GM12878 (cell line): ENCODE measurements around the gene FRS3. TPM values are rescaled to one million over a fixed set of nuclear protein-coding genes. Genes with fewer than 3 reads are reported as not detected.

Experiments used
- ATAC-seq: fragments of 200-7000 bp; cut with Tn5 transposase; 3 replicates; pipeline ENCODE4 v1.9.1; 2020; ENCODE audit warnings: mild to moderate bottlenecking, moderate library complexity
- BruUV-seq: library from RNA; stranded (reverse); fragments of 400-500 nt; replicated peaks from 2 replicates; lab custom pipeline; 2021; lab: Mats Ljungman, UMichigan
- CTCF ChIA-PET: fragments of 300-600 bp; sonication (Branson Sonifier 250); formaldehyde crosslinking; extraction: SDS; loops from one replicate; lab custom pipeline; 2021; ENCODE audit warnings: inconsistent platforms; lab: Yijun Ruan, JAX
- POLR2A ChIA-PET: fragments of 350-600 bp; formaldehyde crosslinking; extraction: SDS; loops from one replicate; lab custom pipeline; 2021; ENCODE audit warnings: inconsistent platforms; lab: Charles Lee
- RAD21 ChIA-PET: fragments of 300-600 bp; sonication (Branson Sonifier 250); formaldehyde crosslinking; loops from one replicate; lab custom pipeline; 2023; ENCODE audit warnings: antibody characterized with exemption; ENCODE audit not compliant: unreplicated experiment; lab: Charles Lee
- SMC1A ChIA-PET: fragments of 300-600 bp; sonication (Branson Sonifier 250); formaldehyde crosslinking; loops from one replicate; lab custom pipeline; 2023; ENCODE audit not compliant: unreplicated experiment, uncharacterized antibody; lab: Charles Lee
- DNase-seq: peaks from one replicate; pipeline ENCODE4 v3.0.0-alpha.2; 2011; ENCODE audit warnings: low read depth, low spot score
- FAIRE-seq: peaks from 3 replicates; lab custom pipeline; 2011; peaks lifted over from hg19 to GRCh38; lab: Jason Lieb, UNC
- H2AFZ ChIP-seq: 2 replicates; pipeline ENCODE4 v1.6.0; 2011; ENCODE audit warnings: low read depth, low read length, control low read depth; ENCODE audit not compliant: control insufficient read depth
- H3K27ac ChIP-seq: 2 replicates; pipeline ENCODE4 v1.5.1; 2011; ENCODE audit warnings: control low read depth; ENCODE audit not compliant: control insufficient read depth, insufficient read depth
- H3K27me3 ChIP-seq, 2 experiments: replicated peaks in 1 of 2; 2 replicates each; pipeline versions ENCODE4 v1.6.0 to v1.6.1; 2011; ENCODE audit warnings: low read length in 1 of 2; ENCODE audit not compliant: control insufficient read depth in 2 of 2, insufficient read depth in 2 of 2
- H3K36me3 ChIP-seq, 2 experiments: 2 replicates each; pipeline ENCODE4 v1.5.1; 2011; ENCODE audit warnings: low read length in 1 of 2; ENCODE audit not compliant: control insufficient read depth in 2 of 2, insufficient read depth in 2 of 2
- H3K4me1 ChIP-seq: 2 replicates; pipeline ENCODE4 v1.6.1; 2011; ENCODE audit warnings: mild to moderate bottlenecking, low read length, moderate library complexity, mixed read lengths; ENCODE audit not compliant: control insufficient read depth, insufficient read depth
- H3K4me2 ChIP-seq: 2 replicates; pipeline ENCODE4 v1.6.0; 2011; ENCODE audit warnings: control low read depth; ENCODE audit not compliant: control insufficient read depth, insufficient read depth
- H3K4me3 ChIP-seq: fragments of 200-600 bp; sonication (generic); 2 replicates; pipeline ENCODE4 v1.5.1; 2016
- H3K79me2 ChIP-seq: 2 replicates; pipeline ENCODE4 v1.6.0; 2011; ENCODE audit warnings: low read length; ENCODE audit not compliant: control insufficient read depth, insufficient read depth
- H3K9ac ChIP-seq: 2 replicates; pipeline ENCODE4 v1.8.0; 2011; ENCODE audit warnings: low read length, control low read depth, mixed read lengths; ENCODE audit not compliant: control insufficient read depth, insufficient read depth
- H3K9me3 ChIP-seq: replicated peaks from 3 replicates; pipeline ENCODE4 v1.5.1; 2011; ENCODE audit warnings: mild to moderate bottlenecking, low read length; ENCODE audit not compliant: control insufficient read depth, insufficient read depth
- H4K20me1 ChIP-seq: 2 replicates; pipeline ENCODE4 v1.6.0; 2011; ENCODE audit not compliant: control insufficient read depth, insufficient read depth
- ATF7 ChIP-seq: fragments of 450-650 bp; IDR thresholded peaks from 2 replicates; pipeline ENCODE4 v1.6.1; 2016; ENCODE audit warnings: low read depth, mild to moderate bottlenecking
- BACH1 ChIP-seq: fragments of 450-650 bp; IDR thresholded peaks from 2 replicates; pipeline ENCODE4 v1.6.1; 2017; ENCODE audit warnings: mild to moderate bottlenecking, borderline replicate concordance
- BHLHE40 ChIP-seq, 2 experiments: fragments of 450-650 bp in 1 of 2; IDR thresholded peaks; 2 replicates each; pipeline ENCODE4 v1.6.1; 2011 to 2017; ENCODE audit warnings: low read depth in 2 of 2, borderline replicate concordance in 1 of 2, improper control_type of control experiment in 1 of 2, low read length in 1 of 2, mild to moderate bottlenecking in 1 of 2
- DPF2 ChIP-seq: fragments of 450-650 bp; IDR thresholded peaks from 2 replicates; pipeline ENCODE4 v1.6.1; 2017; ENCODE audit warnings: mild to moderate bottlenecking
- IKZF1 ChIP-seq: fragments of 450-650 bp; conservative IDR thresholded peaks from 2 replicates; pipeline ENCODE4 v1.6.1; 2017; ENCODE audit warnings: antibody characterized with exemption, mild to moderate bottlenecking
- NRF1 ChIP-seq: conservative IDR thresholded peaks from 2 replicates; pipeline ENCODE4 v1.6.1; 2011; ENCODE audit warnings: mild to moderate bottlenecking, low read depth, low read length, improper control_type of control experiment
- SIX5 ChIP-seq: IDR thresholded peaks from 2 replicates; pipeline ENCODE4 v1.6.1; 2011; ENCODE audit warnings: mild to moderate bottlenecking, low read depth, low read length, moderate library complexity; ENCODE audit not compliant: severe bottlenecking
- SMAD5 ChIP-seq: IDR thresholded peaks from 2 replicates; pipeline ENCODE4 v1.6.1; 2016; ENCODE audit warnings: antibody characterized with exemption, low read depth
- SPI1 ChIP-seq: IDR thresholded peaks from 2 replicates; pipeline ENCODE4 v1.6.1; 2011; ENCODE audit warnings: low read depth, mild to moderate bottlenecking, low read length, moderate library complexity, borderline replicate concordance; ENCODE audit not compliant: insufficient read depth
- ZNF217 ChIP-seq: fragments of 450-650 bp; IDR thresholded peaks from 2 replicates; pipeline ENCODE4 v1.6.1; 2017; ENCODE audit warnings: antibody characterized with exemption, mild to moderate bottlenecking
- WGBS: methylation state at CpG from one replicate; pipeline ENCODE4 v1.1.6; 2016; ENCODE audit warnings: low lambda C conversion rate; ENCODE audit not compliant: insufficient replicate concordance, insufficient coverage; ENCODE audit errors: missing lambda C conversion rate; 5-methylcytosine and 5-hydroxymethylcytosine counted together
- in situ Hi-C: fragments of 300-500 bp; cut with MboI; formaldehyde crosslinking; loops from 9 replicates; pipeline ENCODE4 v1.14.3; 2018; ENCODE audit warnings: mixed read lengths
- intact Hi-C: fragments of 100-400 bp; cut with micrococcal nuclease; formaldehyde crosslinking; loops from one replicate; pipeline ENCODE4 v1.14.2; 2022; ENCODE audit not compliant: unreplicated experiment
- polyA plus RNA-seq, 11 experiments: library from polyadenylated mRNA; depleted of rRNA in 4 of 11; unstranded in 6 of 11; stranded (reverse) in 5 of 11; fragments of >200 nt; fragmentation: Nextera tagmentation in 4 of 11; fragmentation: Illumina TruSeq in 1 of 11; extraction: Ambion mirVana in 4 of 11; extraction: Trizol in 1 of 11; gene quantifications; 1 replicate in 1 of 11; 2 replicates in 10 of 11; pipeline versions ENCODE4 v1.2.1 to v1.2.3, GENCODE V29; 2011 to 2016; ENCODE audit warnings: inconsistent platforms in 2 of 11, missing spikeins in 2 of 11, low read depth in 1 of 11
- total RNA-seq, 4 experiments: library from RNA; depleted of rRNA in 3 of 4; stranded (reverse); fragments of >200 nt in 3 of 4; fragmentation: Illumina TruSeq in 1 of 4; extraction: Trizol in 1 of 4; gene quantifications; 2 replicates each; pipeline versions ENCODE4 v1.2.1 to v1.2.3, GENCODE V29; 2013 to 2021
- TF ChIP-seq, protein P1 (sequence below): fragments of 450-650 bp; formaldehyde crosslinking; IDR thresholded peaks from 2 replicates; pipeline ENCODE4 v1.4.0; 2020; ENCODE audit warnings: mild to moderate bottlenecking, moderate library complexity
- TF ChIP-seq, protein P2 (sequence below): fragments of 450-650 bp; IDR thresholded peaks from 2 replicates; pipeline ENCODE4 v1.6.1; 2017; ENCODE audit warnings: mild to moderate bottlenecking, moderate library complexity

FRS3 gene
- total and polyA plus RNA-seq, 10 of the 15 experiments (the other 5 are each of a cell fraction or from before 2014, with no cell fraction given), result 0.05 to 3.4 (median 1.5) TPM

DNA sequence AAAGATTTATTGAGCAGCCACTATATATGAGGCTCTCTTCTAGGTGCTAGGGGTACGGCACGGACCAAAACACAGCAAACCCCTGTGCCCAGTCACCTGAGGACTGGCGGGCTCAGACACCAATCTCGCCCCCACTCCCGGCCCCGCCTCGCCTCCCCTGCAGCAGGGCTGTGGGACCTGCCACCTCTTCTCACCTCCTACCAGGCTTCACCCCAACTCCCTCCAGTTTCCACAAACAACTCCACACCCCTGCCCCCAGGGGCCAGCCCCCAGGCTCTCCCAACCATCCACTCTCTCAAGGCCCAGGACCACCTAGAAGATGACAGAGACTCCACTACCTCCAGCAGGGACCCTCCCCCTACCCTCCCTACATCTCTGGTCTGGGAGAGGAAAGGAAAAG is 50.7 kb downstream of the FRS3 start:
- ATAC-seq, result no peak
- H2AFZ ChIP-seq, result no peak overlapping the region
- H3K4me2 ChIP-seq, result peak overlapping the region; percentile 99
- H3K27ac ChIP-seq, result peak overlapping the region; percentile 98
- H3K79me2 ChIP-seq, result peaks cover 100% of the 10 kb centered on the region
- H4K20me1 ChIP-seq, result no peaks in the 10 kb centered on the region
- 1% methylated on average over 7 of the region's 7 CpGs for WGBS
- peak overlapping the region; percentile 92 for H3K4me3 ChIP-seq
- ChIA-PET RAD21 (interaction anchor here (0.6 to 8.5 kb wide), 5 partner anchors 11 to 297 kb away, joined by 3 to 300 read pairs (median 5); no protein-coding TSS in a partner anchor), CTCF (interaction anchor here (0.5 to 5.6 kb wide), 4 partner anchors 13 to 28 kb away, joined by 4 to 46 read pairs (median 12); no protein-coding TSS in a partner anchor), SMC1A (interaction anchor here (0.9 to 8.5 kb wide), 4 partner anchors 7 to 49 kb away, joined by 3 to 168 read pairs (median 94); no protein-coding TSS in a partner anchor), POLR2A (interaction anchor here (8.4 to 9.6 kb wide), 2 partner anchors 10 to 23 kb away, joined by 180 to 293 read pairs; no protein-coding TSS in a partner anchor)
- BruUV-seq, result no TSS peak
- H3K36me3 ChIP-seq, result peaks cover 2 to 8% of the 10 kb centered on the region in 2 experiments; a peak in 2 of 4 replicates
- DNase-seq, result no peak
- H3K9ac ChIP-seq, result peak overlapping the region; percentile 93
- intact Hi-C loops, result no loop called here
- no peak for TF ChIP-seq NRF1
- peak in 1 of 2 experiments; percentile 31; a peak in 1 of 4 replicates for TF ChIP-seq BHLHE40 (IDR thresholded peaks at IDR 0.05; ENCODE audit: borderline replicate concordance in 1 of 2, low read depth in 2 of 2, low read length in 1 of 2)
- TF ChIP-seq SMAD5, result no peak
- no peak for TF ChIP-seq SPI1
- TF ChIP-seq, protein P1, sequence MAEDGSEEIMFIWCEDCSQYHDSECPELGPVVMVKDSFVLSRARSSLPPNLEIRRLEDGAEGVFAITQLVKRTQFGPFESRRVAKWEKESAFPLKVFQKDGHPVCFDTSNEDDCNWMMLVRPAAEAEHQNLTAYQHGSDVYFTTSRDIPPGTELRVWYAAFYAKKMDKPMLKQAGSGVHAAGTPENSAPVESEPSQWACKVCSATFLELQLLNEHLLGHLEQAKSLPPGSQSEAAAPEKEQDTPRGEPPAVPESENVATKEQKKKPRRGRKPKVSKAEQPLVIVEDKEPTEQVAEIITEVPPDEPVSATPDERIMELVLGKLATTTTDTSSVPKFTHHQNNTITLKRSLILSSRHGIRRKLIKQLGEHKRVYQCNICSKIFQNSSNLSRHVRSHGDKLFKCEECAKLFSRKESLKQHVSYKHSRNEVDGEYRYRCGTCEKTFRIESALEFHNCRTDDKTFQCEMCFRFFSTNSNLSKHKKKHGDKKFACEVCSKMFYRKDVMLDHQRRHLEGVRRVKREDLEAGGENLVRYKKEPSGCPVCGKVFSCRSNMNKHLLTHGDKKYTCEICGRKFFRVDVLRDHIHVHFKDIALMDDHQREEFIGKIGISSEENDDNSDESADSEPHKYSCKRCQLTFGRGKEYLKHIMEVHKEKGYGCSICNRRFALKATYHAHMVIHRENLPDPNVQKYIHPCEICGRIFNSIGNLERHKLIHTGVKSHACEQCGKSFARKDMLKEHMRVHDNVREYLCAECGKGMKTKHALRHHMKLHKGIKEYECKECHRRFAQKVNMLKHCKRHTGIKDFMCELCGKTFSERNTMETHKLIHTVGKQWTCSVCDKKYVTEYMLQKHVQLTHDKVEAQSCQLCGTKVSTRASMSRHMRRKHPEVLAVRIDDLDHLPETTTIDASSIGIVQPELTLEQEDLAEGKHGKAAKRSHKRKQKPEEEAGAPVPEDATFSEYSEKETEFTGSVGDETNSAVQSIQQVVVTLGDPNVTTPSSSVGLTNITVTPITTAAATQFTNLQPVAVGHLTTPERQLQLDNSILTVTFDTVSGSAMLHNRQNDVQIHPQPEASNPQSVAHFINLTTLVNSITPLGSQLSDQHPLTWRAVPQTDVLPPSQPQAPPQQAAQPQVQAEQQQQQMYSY (CRISPR knock-in tag), result no peak
- TF ChIP-seq, protein P2, sequence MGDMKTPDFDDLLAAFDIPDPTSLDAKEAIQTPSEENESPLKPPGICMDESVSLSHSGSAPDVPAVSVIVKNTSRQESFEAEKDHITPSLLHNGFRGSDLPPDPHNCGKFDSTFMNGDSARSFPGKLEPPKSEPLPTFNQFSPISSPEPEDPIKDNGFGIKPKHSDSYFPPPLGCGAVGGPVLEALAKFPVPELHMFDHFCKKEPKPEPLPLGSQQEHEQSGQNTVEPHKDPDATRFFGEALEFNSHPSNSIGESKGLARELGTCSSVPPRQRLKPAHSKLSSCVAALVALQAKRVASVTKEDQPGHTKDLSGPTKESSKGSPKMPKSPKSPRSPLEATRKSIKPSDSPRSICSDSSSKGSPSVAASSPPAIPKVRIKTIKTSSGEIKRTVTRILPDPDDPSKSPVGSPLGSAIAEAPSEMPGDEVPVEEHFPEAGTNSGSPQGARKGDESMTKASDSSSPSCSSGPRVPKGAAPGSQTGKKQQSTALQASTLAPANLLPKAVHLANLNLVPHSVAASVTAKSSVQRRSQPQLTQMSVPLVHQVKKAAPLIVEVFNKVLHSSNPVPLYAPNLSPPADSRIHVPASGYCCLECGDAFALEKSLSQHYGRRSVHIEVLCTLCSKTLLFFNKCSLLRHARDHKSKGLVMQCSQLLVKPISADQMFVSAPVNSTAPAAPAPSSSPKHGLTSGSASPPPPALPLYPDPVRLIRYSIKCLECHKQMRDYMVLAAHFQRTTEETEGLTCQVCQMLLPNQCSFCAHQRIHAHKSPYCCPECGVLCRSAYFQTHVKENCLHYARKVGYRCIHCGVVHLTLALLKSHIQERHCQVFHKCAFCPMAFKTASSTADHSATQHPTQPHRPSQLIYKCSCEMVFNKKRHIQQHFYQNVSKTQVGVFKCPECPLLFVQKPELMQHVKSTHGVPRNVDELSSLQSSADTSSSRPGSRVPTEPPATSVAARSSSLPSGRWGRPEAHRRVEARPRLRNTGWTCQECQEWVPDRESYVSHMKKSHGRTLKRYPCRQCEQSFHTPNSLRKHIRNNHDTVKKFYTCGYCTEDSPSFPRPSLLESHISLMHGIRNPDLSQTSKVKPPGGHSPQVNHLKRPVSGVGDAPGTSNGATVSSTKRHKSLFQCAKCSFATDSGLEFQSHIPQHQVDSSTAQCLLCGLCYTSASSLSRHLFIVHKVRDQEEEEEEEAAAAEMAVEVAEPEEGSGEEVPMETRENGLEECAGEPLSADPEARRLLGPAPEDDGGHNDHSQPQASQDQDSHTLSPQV, result no peak
- TF ChIP-seq SIX5, result no peak
- peak; percentile 37; the same call in 1 of the 2 replicates for TF ChIP-seq IKZF1
- 0 out of 2 replicates have a peak, but pooled peaks have one; percentile 6 for TF ChIP-seq BACH1
- TF ChIP-seq ZNF217, result no peak
- TF ChIP-seq DPF2, result peak; percentile 26; the same call in 1 of the 2 replicates
- TF ChIP-seq ATF7, result peak; percentile 36; the same call in 1 of the 2 replicates
- FAIRE-seq, result no peak
- H3K4me1 ChIP-seq, result peaks cover 59% of the 10 kb centered on the region
- in situ Hi-C loops, result no loop called here
- no peaks in the 10 kb centered on the region for H3K9me3 ChIP-seq
- H3K27me3 ChIP-seq, result no peaks in the 10 kb centered on the region
